Measurements from ENCODE around the gene COL18A1.

COL18A1 gene

DNA sequence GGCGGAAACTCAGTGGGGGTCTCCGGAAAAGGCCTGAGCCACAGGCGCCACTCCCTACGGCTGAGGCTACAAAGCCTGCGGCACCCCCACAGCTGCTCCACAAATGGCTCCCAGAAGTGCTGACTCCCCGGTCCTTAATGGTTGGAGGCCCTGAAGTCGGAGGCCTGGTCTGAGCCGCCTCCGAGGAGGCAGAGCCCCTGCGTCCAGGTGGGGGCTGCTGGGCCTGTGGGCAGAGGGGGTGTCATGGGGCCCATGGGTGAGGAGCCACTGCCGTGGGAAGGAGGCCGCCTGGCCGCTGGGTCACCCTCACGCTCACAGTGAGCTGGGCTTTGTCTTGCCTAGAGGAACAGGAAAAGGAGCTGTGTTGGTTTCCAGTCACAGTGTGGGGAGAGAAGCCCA, 12.4 kb upstream of the COL18A1 start:
- no peak for DNase-seq
- intact Hi-C loops (cut with DNase I), result no loop called here

DNA sequence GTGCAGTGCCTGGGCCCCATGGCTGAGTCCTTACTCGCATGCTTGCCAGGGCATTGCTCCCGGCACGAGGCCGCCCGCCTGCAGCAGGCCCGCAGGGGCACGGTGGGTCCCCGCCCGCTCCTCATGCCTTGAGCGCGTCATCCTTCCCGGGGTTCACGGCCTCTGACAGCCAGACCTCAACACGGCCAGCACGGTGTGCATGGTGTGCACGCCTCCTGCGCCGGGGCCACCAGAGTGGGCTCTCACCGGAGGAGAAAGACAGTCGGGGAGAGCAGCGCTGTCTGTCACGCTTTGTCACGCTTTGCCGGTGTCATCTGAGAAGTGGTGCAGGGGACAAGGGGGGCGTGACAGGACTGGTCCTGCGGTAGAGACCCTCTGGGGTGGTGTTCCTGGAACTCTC, 11.9 kb upstream of the COL18A1 start:
- intact Hi-C loops (cut with DNase I), result no loop called here
- DNase-seq, result no peak

- DNase-seq, result no peak
- intact Hi-C loops (cut with DNase I), result no loop called here
Observed at GRCh38 chr21:45393833-45394638, 10.9 kb upstream of the COL18A1 start.

DNA sequence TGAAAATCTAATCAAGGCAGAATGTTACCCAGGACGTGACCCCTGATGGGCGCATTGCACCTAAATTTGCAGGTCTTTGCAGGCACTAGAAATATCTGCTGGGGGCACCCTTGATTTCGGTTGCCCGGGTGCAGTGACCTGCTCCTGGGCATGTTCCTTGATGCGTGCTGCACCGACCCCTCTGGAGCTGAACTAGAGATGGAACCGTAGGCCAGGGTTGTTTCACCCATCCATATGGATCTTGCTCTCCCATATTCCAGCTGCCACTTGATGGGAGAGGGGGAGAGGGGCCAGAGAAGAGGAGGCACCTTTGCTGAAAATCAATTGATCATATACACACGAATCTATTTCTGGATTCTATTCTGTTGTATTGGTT, 8.4 kb upstream of the COL18A1 start:
- no peak for DNase-seq

DNA sequence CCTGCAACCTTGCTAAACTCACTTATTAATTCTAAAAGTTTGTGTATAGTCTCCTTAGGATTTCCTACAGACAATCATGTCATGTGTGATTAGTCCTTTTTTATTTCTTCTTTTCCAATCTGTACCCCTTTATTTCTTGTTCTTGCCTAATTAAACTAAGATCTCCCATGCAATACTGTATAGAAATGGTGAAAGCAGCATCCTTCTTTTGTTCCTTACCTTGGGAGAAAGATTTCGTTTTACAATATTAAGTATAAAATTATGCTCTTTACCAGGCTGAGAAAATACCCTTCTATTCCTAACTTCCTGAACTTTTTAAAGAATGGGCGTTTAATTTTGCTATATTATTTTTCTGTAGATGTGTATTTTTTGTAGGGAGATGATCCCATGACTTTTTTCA, 7.6 kb upstream of the COL18A1 start:
- intact Hi-C loops (cut with DNase I), result no loop called here
- no peak for DNase-seq

More for the DNA sequence above, 8.4 kb upstream of the COL18A1 start:
- intact Hi-C loops (cut with DNase I), result no loop called here

GRCh38 chr21:45401054-45401518, 3.9 kb upstream of the COL18A1 start:
- intact Hi-C loops (cut with DNase I), result no loop called here
- no peak for DNase-seq

GRCh38 chr21:45401916-45402900, 2.8 kb upstream of the COL18A1 start:
- DNase-seq, result no peak
- intact Hi-C loops (cut with DNase I), result no loop called here

GRCh38 chr21:45403133-45403824, 1.7 kb upstream of the COL18A1 start:
- no peak for DNase-seq
- intact Hi-C loops (cut with DNase I), result no loop called here

GRCh38 chr21:45403825-45404729, 888 bp upstream of the COL18A1 start:
- intact Hi-C loops (cut with DNase I), result no loop called here
- no peak for DNase-seq

- intact Hi-C loops (cut with DNase I), result no loop called here
- DNase-seq, result no peak
Observed at GRCh38 chr21:45405271-45405818, 380 bp downstream of the COL18A1 start.

DNA sequence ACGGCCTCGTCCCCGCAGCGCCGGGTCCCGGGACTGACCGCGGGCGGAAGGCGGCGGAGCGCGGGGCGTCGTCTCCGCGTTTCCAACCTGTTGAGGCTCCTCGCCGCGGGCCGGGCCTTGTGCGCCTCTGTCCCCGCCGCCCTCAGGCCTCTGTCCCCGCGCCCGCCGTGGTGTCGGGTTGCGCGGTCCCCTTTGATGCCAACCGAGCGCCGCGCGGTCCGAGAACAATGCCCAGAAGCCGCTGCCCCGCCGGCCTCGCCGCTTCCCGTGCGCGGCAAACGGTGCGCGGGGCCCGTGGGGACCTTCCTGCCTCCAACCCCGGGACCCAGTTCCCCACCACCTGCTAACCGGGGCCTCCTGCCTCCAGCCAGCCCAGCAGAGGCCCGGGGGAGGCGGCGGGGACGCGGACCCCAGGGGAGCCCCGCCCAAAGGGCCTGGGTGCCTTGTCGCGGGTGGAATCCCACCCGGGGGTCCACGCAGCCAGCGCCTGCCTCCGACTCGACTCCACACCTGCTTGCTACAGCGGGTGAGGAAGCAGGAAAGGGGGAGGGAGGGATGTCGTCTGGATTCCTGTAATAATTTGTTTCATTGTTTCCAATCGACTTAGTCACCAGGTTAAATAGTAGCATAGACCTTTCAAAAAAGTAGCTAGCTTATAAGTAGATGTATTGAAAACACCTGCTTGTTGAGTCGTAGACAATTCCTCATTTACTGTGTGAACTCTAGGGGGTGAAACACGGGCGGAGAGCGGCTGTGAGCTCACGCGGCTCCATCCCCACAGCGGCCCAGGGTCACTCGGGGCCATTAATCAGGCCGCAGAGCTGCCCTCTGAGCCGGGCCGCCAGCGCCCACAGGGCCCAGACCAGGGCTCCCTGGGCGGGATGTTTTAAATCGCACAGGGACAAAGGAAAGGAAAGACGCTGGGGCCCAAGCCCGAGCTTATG, 1.1 kb downstream of the COL18A1 start:
- no peak for DNase-seq
- intact Hi-C loops (cut with DNase I), result no loop called here

DNA sequence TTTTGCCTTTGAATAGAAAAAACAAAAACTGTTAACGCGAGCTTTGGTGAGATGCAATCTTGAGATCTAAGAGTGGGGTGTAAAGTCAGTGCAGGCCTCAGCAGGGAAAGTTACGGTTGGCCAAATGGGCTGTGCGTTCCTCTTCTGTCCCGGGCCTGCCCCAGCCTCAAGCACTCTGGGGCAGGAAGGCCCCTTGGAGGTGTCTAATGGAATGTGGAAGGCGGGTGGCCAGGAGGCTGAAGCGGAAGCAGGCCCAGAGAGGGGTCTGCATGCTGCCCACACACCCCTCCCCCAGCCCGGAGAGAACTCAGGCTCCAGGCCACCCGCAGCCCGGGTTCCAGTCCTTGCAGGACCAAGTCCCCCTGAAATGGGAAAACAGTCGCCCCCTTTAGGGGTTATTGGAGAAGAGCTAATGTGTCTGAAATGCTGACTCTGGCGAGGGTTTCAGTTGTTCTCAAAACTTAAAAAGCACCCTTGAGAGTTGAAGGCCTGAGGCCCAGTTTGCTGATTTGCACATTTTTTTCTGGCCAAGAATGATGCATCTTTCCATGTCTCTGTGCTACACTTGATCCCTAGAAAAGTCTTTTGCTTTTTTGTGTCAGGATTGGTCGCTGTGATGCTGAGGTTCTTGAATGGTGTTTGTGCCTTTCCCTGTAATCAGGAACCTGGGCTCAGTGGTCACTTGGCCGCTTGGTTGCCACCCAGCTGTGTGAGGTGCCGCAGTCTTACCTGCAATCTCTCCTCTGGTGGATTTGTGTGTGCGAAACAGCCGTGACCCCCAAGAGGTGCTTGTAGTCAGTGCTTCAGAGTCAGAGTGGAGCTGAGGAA, 2.0 kb downstream of the COL18A1 start:
- intact Hi-C loops (cut with DNase I), result no loop called here
- DNase-seq, result no peak

DNA sequence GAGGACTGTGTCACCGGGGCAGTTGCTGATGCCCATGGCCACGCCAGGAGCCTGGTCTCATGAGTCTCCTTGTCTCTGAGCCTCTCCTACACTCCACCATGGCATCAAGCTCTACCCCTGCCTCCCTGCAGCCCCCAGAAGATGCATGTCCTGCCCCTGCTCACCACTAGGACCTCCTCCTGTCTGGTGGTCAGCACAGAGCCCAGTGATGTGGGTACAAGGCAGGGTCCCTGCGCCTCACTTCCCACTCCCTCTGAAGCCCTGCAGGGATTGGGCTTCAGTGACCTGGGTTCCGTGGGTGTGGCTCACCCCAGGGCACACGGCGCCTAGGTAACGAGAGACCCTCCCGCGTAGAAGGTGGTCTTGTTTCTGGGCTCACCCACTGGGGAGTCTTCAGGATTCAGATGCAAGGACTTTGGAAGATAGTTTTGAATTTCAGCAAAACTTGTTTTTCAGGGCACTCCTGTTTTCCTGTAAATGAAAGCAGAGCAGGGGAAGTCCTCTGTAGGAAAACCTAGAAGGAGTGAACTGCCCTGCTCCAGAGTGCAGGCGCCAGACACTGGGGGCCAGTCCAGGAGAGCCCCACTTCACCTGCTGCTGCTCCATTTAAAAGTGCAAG, 2.8 kb downstream of the COL18A1 start:
- intact Hi-C loops (cut with DNase I), result no loop called here
- DNase-seq, result no peak

DNA sequence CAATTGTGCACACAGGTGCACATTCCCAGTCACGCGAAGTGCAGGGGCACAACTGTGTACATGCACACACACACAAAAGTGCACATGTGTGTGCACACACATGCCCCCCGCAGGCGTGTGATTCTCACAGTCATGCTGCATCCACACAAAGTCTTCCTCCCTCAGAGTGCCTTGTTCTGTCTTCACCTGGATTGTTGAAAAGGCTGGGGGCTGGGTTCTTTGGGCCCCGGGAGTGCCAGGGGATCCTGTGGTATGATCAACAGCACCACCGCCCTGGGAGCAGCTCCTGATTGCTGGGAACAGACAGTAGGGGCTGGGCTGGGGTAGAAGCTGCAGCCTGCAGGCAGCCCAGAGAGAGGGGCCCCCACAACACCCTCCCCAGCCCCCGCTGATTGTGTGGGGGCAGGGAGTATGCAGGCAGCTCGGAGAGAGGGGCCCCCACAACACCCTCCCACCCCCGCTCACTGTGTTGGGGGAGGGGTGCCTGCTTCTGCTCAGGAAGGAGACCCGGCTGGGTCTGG, 3.4 kb downstream of the COL18A1 start:
- intact Hi-C loops (cut with DNase I), result no loop called here
- no peak for DNase-seq

- intact Hi-C loops (cut with DNase I), result no loop called here
- DNase-seq, result no peak
Observed at GRCh38 chr21:45408801-45409261, 3.9 kb downstream of the COL18A1 start.

All from head of caudate nucleus (tissue), 42 donors.